Type B pancreatic cell (in vitro differentiated cells): ENCODE data around the gene ACTA2. TPM values are rescaled to one million over a fixed set of nuclear protein-coding genes. Genes with fewer than 3 reads are reported as not detected.

ENCODE experiments used
- DNase-seq: peaks from one replicate; pipeline ENCODE4 v3.0.0; 2021; ENCODE audit warnings: mixed read lengths; ENCODE audit not compliant: unreplicated experiment; ENCODE audit errors: extremely low spot score
- H3K27ac Mint-ChIP-seq: 2 replicates; pipeline ENCODE4 v1.8.0; 2021; ENCODE audit warnings: mild to moderate bottlenecking, mixed read lengths
- H3K27me3 Mint-ChIP-seq: 2 replicates; pipeline ENCODE4 v1.8.0; 2021; ENCODE audit warnings: mixed read lengths
- H3K36me3 Mint-ChIP-seq: 2 replicates; pipeline ENCODE4 v1.8.0; 2021; ENCODE audit warnings: mixed read lengths
- H3K4me1 Mint-ChIP-seq: one replicate; pipeline ENCODE4 v1.8.0; 2021; ENCODE audit warnings: mixed read lengths; ENCODE audit not compliant: unreplicated experiment
- H3K4me3 Mint-ChIP-seq: 2 replicates; pipeline ENCODE4 v1.8.0; 2021; ENCODE audit warnings: mild to moderate bottlenecking, mixed read lengths
- H3K9me3 Mint-ChIP-seq: 2 replicates; pipeline ENCODE4 v1.8.0; 2021; ENCODE audit warnings: mixed read lengths
- total RNA-seq: library from RNA; stranded (reverse); gene quantifications from 2 replicates; pipeline ENCODE4 v1.2.1, GENCODE V29; 2021; ENCODE audit warnings: low replicate concordance
- TF ChIP-seq, protein P1 (sequence below): fragments of 200-600 bp; sonication (generic); conservative IDR thresholded peaks from 2 replicates; pipeline ENCODE4 v1.5.0; 2021; ENCODE audit warnings: antibody characterized with exemption, mild to moderate bottlenecking

Gene ACTA2
- total RNA-seq, 1 donor from 2014 or later: 76.5 TPM

DNA sequence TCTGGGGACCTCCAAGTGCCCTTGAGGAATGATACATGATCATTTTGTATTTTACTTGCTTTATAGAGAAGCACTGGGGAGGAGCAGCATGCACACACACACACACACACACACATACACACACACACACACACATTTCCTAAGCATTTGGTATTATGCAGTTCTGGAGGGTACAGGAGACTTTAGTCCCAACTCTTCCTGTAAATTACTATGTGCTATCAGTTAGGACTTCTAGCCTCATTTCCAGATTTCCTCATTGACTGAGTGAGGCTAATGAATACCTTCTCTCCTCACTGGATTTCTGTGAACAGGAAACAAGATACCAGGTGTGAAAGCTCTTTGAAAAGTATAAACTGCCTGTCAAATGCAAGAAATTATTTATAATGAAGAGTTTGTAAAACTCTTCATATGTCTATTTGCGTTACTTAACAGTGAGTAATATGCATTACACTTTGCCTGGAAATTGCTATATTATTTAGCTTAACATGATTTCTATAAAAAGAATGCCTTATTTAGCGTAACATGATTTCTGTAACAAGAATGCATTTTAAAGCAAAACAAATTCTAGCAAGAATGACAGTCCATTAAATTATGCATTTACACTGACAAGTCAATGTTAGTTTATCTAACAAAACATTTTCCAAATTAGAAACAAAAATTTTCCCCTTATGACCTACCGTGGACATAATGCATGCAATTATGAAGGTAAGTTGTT lies 34.2 kb downstream of the ACTA2 start:
- TF ChIP-seq, protein P1, sequence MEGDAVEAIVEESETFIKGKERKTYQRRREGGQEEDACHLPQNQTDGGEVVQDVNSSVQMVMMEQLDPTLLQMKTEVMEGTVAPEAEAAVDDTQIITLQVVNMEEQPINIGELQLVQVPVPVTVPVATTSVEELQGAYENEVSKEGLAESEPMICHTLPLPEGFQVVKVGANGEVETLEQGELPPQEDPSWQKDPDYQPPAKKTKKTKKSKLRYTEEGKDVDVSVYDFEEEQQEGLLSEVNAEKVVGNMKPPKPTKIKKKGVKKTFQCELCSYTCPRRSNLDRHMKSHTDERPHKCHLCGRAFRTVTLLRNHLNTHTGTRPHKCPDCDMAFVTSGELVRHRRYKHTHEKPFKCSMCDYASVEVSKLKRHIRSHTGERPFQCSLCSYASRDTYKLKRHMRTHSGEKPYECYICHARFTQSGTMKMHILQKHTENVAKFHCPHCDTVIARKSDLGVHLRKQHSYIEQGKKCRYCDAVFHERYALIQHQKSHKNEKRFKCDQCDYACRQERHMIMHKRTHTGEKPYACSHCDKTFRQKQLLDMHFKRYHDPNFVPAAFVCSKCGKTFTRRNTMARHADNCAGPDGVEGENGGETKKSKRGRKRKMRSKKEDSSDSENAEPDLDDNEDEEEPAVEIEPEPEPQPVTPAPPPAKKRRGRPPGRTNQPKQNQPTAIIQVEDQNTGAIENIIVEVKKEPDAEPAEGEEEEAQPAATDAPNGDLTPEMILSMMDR: no peak
- Mint-ChIP-seq H3K4me1 (peaks cover 21% of the 10 kb centered on the region), H3K27ac (no peak overlapping the region), H3K4me3 (no peak overlapping the region), H3K36me3 (no peaks in the 10 kb centered on the region), H3K27me3 (no peaks in the 10 kb centered on the region), H3K9me3 (no peaks in the 10 kb centered on the region)
- DNase-seq: no peak

DNA sequence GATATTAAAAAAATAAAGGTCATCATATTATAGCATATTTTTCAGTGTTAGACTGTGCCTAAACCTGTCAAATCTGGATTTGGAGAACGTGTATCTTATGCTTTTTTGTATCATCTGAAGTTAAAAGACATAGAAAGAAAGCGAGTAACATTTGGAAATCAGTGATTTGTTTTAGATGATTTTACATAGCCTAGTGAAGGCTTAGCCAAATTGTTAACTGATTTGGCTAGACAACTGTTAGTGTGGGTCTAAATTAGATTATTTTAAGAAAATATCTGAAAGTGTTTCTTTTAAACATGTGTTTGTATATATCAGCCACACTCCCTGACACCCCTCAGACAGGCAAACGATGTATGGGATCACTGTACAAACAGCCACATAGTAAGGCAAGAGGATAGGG lies 35.6 kb downstream of the ACTA2 start:
- Mint-ChIP-seq H3K4me1 (peaks cover 29% of the 10 kb centered on the region), H3K9me3 (no peaks in the 10 kb centered on the region), H3K4me3 (no peak overlapping the region), H3K36me3 (peaks cover under 1% of the 10 kb centered on the region), H3K27me3 (no peaks in the 10 kb centered on the region), H3K27ac (no peak overlapping the region)
- no peak for DNase-seq
- TF ChIP-seq, protein P1: no peak

DNA sequence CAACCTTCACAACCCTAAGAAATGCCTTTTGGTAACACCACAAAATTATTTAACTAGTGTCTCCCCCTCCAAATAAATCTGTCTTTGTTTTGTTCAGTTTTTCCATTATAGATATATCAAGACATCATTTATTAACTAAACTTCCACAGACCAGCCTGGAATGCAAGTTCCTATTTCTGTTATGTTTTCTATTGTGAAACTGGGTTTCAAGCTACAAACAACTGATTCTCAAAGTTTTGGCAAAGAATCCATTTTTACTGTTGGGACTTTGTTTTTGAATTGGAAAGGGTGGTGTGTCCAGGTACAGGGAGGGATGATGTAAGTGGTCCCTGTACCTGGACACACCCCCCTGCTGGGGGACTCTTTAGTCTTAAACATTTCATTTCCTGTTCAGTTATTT lies 36.3 kb downstream of the ACTA2 start:
- Mint-ChIP-seq H3K9me3 (no peaks in the 10 kb centered on the region), H3K4me3 (no peak overlapping the region), H3K4me1 (peaks cover 31% of the 10 kb centered on the region), H3K27ac (peak overlapping the region; percentile 5), H3K27me3 (no peaks in the 10 kb centered on the region), H3K36me3 (peaks cover 3% of the 10 kb centered on the region)
- DNase-seq: no peak
- TF ChIP-seq, protein P1: no peak

DNA sequence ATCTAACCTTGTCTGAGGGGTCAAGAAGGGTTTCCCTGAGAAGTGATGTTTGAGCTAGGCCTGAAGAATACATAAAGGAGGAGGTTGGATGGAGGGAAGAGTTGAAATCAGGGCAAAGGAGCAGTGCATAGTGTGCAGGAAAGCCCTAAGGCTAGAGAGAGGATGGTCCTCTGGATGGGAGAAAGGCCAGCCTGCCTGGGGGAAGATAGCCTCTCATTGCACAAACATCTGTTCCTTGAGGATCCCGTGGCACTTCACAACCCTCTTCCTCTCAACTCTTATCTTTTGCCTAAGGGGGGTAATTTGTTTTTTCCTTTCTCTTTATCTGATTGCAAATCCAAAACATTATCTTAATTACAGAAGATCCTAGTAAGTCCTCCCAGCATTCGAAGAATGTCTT lies 36.8 kb downstream of the ACTA2 start:
- peaks cover 3% of the 10 kb centered on the region for H3K36me3 Mint-ChIP-seq
- H3K27me3 Mint-ChIP-seq: no peaks in the 10 kb centered on the region
- TF ChIP-seq, protein P1: no peak
- H3K4me1 Mint-ChIP-seq: peaks cover 31% of the 10 kb centered on the region
- H3K27ac Mint-ChIP-seq: peak overlapping the region; percentile 5
- H3K4me3 Mint-ChIP-seq: no peak overlapping the region
- DNase-seq: no peak
- no peaks in the 10 kb centered on the region for H3K9me3 Mint-ChIP-seq

DNA sequence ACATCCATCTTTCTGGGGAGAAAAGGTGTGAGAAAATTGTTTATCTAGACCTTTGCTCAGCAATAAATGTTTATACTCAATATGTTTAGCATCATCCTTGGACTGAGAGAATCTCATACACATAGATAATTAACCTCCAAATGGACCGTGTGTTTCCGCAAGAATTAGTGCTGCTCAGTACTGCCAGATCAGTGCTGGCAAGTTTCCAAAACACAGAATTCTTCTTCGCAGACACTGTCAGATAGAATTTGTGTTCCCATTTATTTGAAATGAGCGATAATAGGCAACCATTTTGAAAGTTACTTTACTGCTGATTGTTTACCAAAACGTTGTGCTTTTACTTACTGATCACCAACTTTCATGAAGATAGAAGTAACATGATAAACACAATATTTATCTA lies 38.8 kb downstream of the ACTA2 start:
- H3K4me3 Mint-ChIP-seq: peak overlapping the region; percentile 53
- peaks cover 31% of the 10 kb centered on the region for H3K4me1 Mint-ChIP-seq
- H3K36me3 Mint-ChIP-seq: peaks cover 3% of the 10 kb centered on the region
- no peak overlapping the region for H3K27ac Mint-ChIP-seq
- no peaks in the 10 kb centered on the region for H3K27me3 Mint-ChIP-seq
- DNase-seq: no peak
- TF ChIP-seq, protein P1: no peak
- no peaks in the 10 kb centered on the region for H3K9me3 Mint-ChIP-seq
